ENCODE data around the gene UBE2O.

GRCh38 chr17:76369379-76369778, 83.6 kb downstream of the UBE2O start:
- TF ChIP-seq CTCF (IDR thresholded peaks at IDR 0.05 in 4 of 5, conservative IDR thresholded peaks at IDR 0.05 in 1 of 5) (no peak), POLR2A (IDR thresholded peaks at IDR 0.05) (no peak)

Data from gastrocnemius medialis (tissue), 4 donors.